ENCODE results near the gene ATF6. TPM values are rescaled to one million over a fixed set of nuclear protein-coding genes. Genes with fewer than 3 reads are reported as not detected.

Gene ATF6
- total and polyA plus RNA-seq, 2 of the 8 experiments (the other 6 are each of a cell fraction or from before 2014, with no cell fraction given) = 4.6 to 10.0 TPM

GRCh38 chr1:161929137-161929536 is 163.0 kb downstream of the ATF6 start:
- no peak overlapping the region for H3K14ac ChIP-seq (ENCODE audit: insufficient read length)
- H2BK120ac ChIP-seq (replicated peaks; ENCODE audit: low read depth, low read length) = no peak overlapping the region
- H2BK12ac ChIP-seq (ENCODE audit: low read depth, low read length) = no peak overlapping the region
- H4K91ac ChIP-seq (replicated peaks; ENCODE audit: insufficient read length, low read length) = no peak overlapping the region
- H4K20me1 ChIP-seq (replicated peaks in 1 of 2; ENCODE audit: control insufficient read depth in 1 of 2, insufficient read depth in 2 of 2, low read length in 2 of 2) = no peaks in the 10 kb centered on the region
- no peaks in the 10 kb centered on the region for H3K23me2 ChIP-seq (ENCODE audit: low read depth, low read length)
- DNase-seq (ENCODE audit: low read depth in 1 of 2, low spot score in 2 of 2) (no peak), FAIRE-seq (no peak)
- no peak for TF ChIP-seq SP1 (IDR thresholded peaks at IDR 0.05; ENCODE audit: low read depth, low read length)
- H2BK20ac ChIP-seq (ENCODE audit: low read length) = no peak overlapping the region
- WGBS, 2 experiments (ENCODE audit: extremely low coverage in 1 of 2, insufficient coverage in 1 of 2, insufficient read length in 1 of 2, insufficient replicate concordance in 2 of 2, low coverage in 1 of 2, low lambda C conversion rate in 2 of 2, missing lambda C conversion rate in 1 of 2) = 76% methylated on average over 1 of the region's 1 CpG; no CpG with 5 or more reads in 1 of the 2 experiments
- H2AK5ac ChIP-seq (ENCODE audit: low read depth, low read length) = no peak overlapping the region
- POLR2A ChIA-PET (ENCODE audit: partially characterized antibody) = no interaction called here
- no peaks in the 10 kb centered on the region for H3K36me3 ChIP-seq (ENCODE audit: control insufficient read depth in 2 of 4, insufficient read depth in 4 of 4, low read length in 3 of 4)
- no peak overlapping the region for H3K9ac ChIP-seq (replicated peaks in 1 of 4; ENCODE audit: extremely low read depth in 1 of 4, low read depth in 3 of 4, low read length in 3 of 4)
- H3K27me3 ChIP-seq (replicated peaks in 1 of 4; ENCODE audit: control insufficient read depth in 3 of 4, extremely low read depth in 1 of 4, insufficient read depth in 3 of 4, low read length in 3 of 4) = no peaks in the 10 kb centered on the region
- no peaks in the 10 kb centered on the region for H3K4me1 ChIP-seq (replicated peaks in 1 of 4; ENCODE audit: control insufficient read depth in 3 of 4, insufficient read depth in 4 of 4, low read length in 3 of 4)
- H3K18ac ChIP-seq (ENCODE audit: extremely low read depth, low read length) = no peak overlapping the region
- no peak overlapping the region for H3K23ac ChIP-seq (ENCODE audit: insufficient read length)
- H3K4me2 ChIP-seq (ENCODE audit: insufficient read depth in 1 of 2, low read depth in 2 of 2, low read length in 2 of 2) = no peak overlapping the region
- H3K79me2 ChIP-seq (ENCODE audit: control insufficient read depth in 1 of 2, insufficient read depth in 2 of 2, low read length in 2 of 2) = no peaks in the 10 kb centered on the region
- H2AFZ ChIP-seq (ENCODE audit: low read length) = no peak overlapping the region
- no peak overlapping the region for H2BK5ac ChIP-seq (ENCODE audit: low read depth, low read length)
- no peak overlapping the region for H3K4ac ChIP-seq (replicated peaks; ENCODE audit: insufficient read length, low read depth, low read length)
- H2BK15ac ChIP-seq (ENCODE audit: low read length) = no peak overlapping the region
- H3K79me1 ChIP-seq (ENCODE audit: low read depth, low read length) = no peaks in the 10 kb centered on the region
- CTCF ChIA-PET (ENCODE audit: partially characterized antibody) = interaction anchor here (1.0 to 2.0 kb wide), 4 partner anchors 10 to 108 kb away, joined by 3 to 7 read pairs (median 3); no protein-coding TSS in a partner anchor
- H4K5ac ChIP-seq (ENCODE audit: insufficient read length, low read depth, low read length) = no peak overlapping the region
- H3K4me3 ChIP-seq (ENCODE audit: extremely low read depth in 1 of 4, insufficient read depth in 2 of 4, low read depth in 3 of 4, low read length in 4 of 4) = no peak overlapping the region
- H3K27ac ChIP-seq (ENCODE audit: low read depth, low read length) = no peak overlapping the region
- no peak overlapping the region for H3K56ac ChIP-seq (replicated peaks; ENCODE audit: insufficient read length, low read depth, low read length)
- H4K8ac ChIP-seq (ENCODE audit: extremely low read depth, insufficient read depth, low read length) = no peak overlapping the region
- H3K9me3 ChIP-seq (ENCODE audit: insufficient read depth in 2 of 2, low read depth in 1 of 2, low read length in 1 of 2) = no peaks in the 10 kb centered on the region

All from H1 (cell line).